ENCODE data around the gene HEPHL1.

GRCh38 chr11:94127638-94128037 is 106.5 kb downstream of the HEPHL1 start:
- TF ChIP-seq CTCF (IDR thresholded peaks at IDR 0.05) (no peak), EZH2 (IDR thresholded peaks at IDR 0.05; ENCODE audit: borderline replicate concordance, insufficient read depth, low read depth, low read length, poor library complexity, severe bottlenecking) (no peak)

Data from B cell (primary cell).